Adrenal gland (tissue), 12 donors: ENCODE data around the gene KRT5. TPM values are rescaled to one million over a fixed set of nuclear protein-coding genes. Genes with fewer than 3 reads are reported as not detected.

Source experiments
- DNase-seq, 7 donors: peaks; one replicate each; pipeline ENCODE4 v3.0.0-alpha.2; 2019 to 2020
- H3K27ac ChIP-seq, 5 donors: fragments of 200-600 bp; sonication (generic) in 4 of 5; 1 replicate in 3 of 5; 2 replicates in 2 of 5; pipeline versions ENCODE4 v1.5.1 to v1.8.0; 2016 to 2020; ENCODE audit warnings: mild to moderate bottlenecking in 1 of 5
- H3K27me3 ChIP-seq: fragments of 200-600 bp; 2 replicates; pipeline ENCODE4 v1.8.0; 2021
- H3K36me3 ChIP-seq, 2 donors: fragments of 200-600 bp; replicated peaks in 1 of 2; 1 replicate in 1 of 2; 2 replicates in 1 of 2; pipeline versions ENCODE4 v1.5.1 to v1.8.0; 2018 to 2022
- H3K4me1 ChIP-seq, 2 donors: fragments of 200-600 bp; replicated peaks in 1 of 2; 1 replicate in 1 of 2; 2 replicates in 1 of 2; pipeline versions ENCODE4 v1.5.1 to v1.8.0; 2018 to 2021
- H3K4me3 ChIP-seq, 4 donors: fragments of 200-600 bp; sonication (generic) in 3 of 4; one replicate each; pipeline ENCODE4 v1.5.1; 2016 to 2018
- H3K9me3 ChIP-seq, 3 donors: fragments of 200-600 bp; sonication (generic) in 1 of 3; replicated peaks in 1 of 3; 1 replicate in 2 of 3; 2 replicates in 1 of 3; pipeline versions ENCODE4 v1.5.1 to v1.8.0; 2016 to 2021
- POLR2A ChIP-seq, 2 donors: fragments of 450-650 bp; IDR thresholded peaks; one replicate each; pipeline ENCODE4 v1.6.1; 2017; ENCODE audit warnings: antibody characterized with exemption in 2 of 2, mild to moderate bottlenecking in 2 of 2, moderate library complexity in 1 of 2
- WGBS, 4 donors: extraction: QIAGEN DNeasy Blood & Tissue Kit in 2 of 4; methylation state at CpG; one replicate each; pipeline versions ENCODE4 v1.1.5 to v1.1.7; 2013 to 2017; 5-methylcytosine and 5-hydroxymethylcytosine counted together
- intact Hi-C, 2 donors: fragments of 100-400 bp; cut with DNase I; formaldehyde crosslinking; loops; one replicate each; pipeline versions ENCODE4 v1.14.1 to v1.15.0; 2022 to 2023
- polyA plus RNA-seq, 3 donors: library from polyadenylated mRNA; stranded (reverse); fragments of 200-250 nt in 2 of 3; fragments of 350-450 nt in 1 of 3; fragmentation: Illumina TruSeq in 1 of 3; extraction: RNeasy Lipid Tissue Mini Kit (QIAGEN cat#74804) in 1 of 3; gene quantifications; one replicate each; pipeline ENCODE4 v1.2.3, GENCODE V29; 2013 to 2014
- total RNA-seq, 9 donors: library from RNA; depleted of rRNA in 4 of 9; stranded (reverse); fragments of >200 nt in 4 of 9; fragments of 120-200 nt in 1 of 9; fragmentation: NEBNext Ultra II Directional in 1 of 9; extraction: Animal tissue kit (Norgen Biotek cat#: 25700) in 1 of 9; gene quantifications; one replicate each; pipeline versions ENCODE4 v1.1.0 to v1.2.4, GENCODE V29; 2013 to 2023
- TF ChIP-seq, protein P1 (sequence below), 6 experiments: fragments of 450-650 bp in 4 of 6; fragments of 200-600 bp in 2 of 6; sonication (generic) in 1 of 6; IDR thresholded peaks; 1 replicate in 5 of 6; 2 replicates in 1 of 6; pipeline versions ENCODE4 v1.5.1 to v1.8.0; 2016 to 2021; ENCODE audit warnings: antibody characterized with exemption in 6 of 6, mild to moderate bottlenecking in 2 of 6, moderate library complexity in 1 of 6
- donor health status: healthy with polysubstance abuse.
- donor health status: Bipolar disorder and iron deficiency.
- donor health status: DM: yes; HTN: yes; CAD: no.
- donor health status: DM: no; HTN: no; CAD: no.
- donor health status: DM: no; HTN: no; CAD: no.
- donor health status: DM: yes; HTN: yes; CAD: no.

Gene KRT5
- total and polyA plus RNA-seq, 12 donors = 0.11 to 4.2 (median 0.58) TPM; not detected in 6

DNA sequence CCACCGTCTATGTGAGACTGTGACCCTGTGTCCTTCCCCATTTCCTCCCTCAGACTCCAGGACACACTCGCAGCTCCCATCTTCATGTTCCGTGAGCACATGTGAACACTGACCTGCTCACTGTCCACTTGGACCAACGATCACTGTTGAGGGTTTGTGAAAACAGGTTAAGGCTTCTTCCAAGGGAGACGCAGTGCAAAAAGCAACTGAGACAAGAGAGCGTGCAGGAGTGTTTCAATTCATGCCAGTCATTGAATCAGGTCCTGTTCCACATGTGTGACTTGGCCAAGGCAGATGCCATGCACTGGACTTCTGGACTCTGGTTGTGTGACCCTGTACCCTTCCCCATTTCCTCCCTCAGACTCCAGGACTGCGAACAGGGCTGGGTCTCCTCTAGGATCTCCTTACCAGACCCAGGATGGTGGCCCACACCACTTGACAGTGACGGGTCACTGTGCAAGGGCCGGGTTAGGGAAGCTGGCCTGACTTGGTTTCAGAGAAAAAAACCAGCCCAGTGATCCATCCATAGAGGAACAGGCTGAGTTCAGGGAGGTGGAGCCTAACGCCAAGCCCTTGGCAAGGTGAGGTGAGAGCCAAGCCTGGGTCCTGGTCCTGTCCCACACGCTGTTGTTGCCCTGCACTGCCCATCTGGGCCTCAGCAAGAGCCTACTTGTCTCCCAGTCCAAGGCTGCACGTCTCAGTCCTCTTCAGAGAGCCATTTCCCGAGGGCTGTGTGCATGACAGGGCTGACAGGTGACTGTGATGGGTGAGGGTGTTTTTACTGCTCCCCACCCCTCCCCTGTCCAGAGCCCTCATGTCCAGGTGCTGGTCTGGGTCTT lies 5.7 kb upstream of the KRT5 start:
- H3K27me3 ChIP-seq = no peaks in the 10 kb centered on the region
- whole genome bisulfite sequencing, 4 donors = 71 to 80% (median 78%) methylated on average over 7 to 13 of the region's 13 CpGs
- peak in 4 of 7 donors; percentile 3 to 27 (median 8) for DNase-seq
- no peak overlapping the region for H3K27ac ChIP-seq
- no peaks in the 10 kb centered on the region for H3K36me3 ChIP-seq
- H3K4me1 ChIP-seq = no peaks in the 10 kb centered on the region
- H3K4me3 ChIP-seq = no peak overlapping the region
- intact Hi-C loops = no loop called here
- H3K9me3 ChIP-seq = no peaks in the 10 kb centered on the region
- no peak for TF ChIP-seq POLR2A (IDR thresholded peaks at IDR 0.05)
- TF ChIP-seq, protein P1, sequence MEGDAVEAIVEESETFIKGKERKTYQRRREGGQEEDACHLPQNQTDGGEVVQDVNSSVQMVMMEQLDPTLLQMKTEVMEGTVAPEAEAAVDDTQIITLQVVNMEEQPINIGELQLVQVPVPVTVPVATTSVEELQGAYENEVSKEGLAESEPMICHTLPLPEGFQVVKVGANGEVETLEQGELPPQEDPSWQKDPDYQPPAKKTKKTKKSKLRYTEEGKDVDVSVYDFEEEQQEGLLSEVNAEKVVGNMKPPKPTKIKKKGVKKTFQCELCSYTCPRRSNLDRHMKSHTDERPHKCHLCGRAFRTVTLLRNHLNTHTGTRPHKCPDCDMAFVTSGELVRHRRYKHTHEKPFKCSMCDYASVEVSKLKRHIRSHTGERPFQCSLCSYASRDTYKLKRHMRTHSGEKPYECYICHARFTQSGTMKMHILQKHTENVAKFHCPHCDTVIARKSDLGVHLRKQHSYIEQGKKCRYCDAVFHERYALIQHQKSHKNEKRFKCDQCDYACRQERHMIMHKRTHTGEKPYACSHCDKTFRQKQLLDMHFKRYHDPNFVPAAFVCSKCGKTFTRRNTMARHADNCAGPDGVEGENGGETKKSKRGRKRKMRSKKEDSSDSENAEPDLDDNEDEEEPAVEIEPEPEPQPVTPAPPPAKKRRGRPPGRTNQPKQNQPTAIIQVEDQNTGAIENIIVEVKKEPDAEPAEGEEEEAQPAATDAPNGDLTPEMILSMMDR (IDR thresholded peaks at IDR 0.05) = no peak

DNA sequence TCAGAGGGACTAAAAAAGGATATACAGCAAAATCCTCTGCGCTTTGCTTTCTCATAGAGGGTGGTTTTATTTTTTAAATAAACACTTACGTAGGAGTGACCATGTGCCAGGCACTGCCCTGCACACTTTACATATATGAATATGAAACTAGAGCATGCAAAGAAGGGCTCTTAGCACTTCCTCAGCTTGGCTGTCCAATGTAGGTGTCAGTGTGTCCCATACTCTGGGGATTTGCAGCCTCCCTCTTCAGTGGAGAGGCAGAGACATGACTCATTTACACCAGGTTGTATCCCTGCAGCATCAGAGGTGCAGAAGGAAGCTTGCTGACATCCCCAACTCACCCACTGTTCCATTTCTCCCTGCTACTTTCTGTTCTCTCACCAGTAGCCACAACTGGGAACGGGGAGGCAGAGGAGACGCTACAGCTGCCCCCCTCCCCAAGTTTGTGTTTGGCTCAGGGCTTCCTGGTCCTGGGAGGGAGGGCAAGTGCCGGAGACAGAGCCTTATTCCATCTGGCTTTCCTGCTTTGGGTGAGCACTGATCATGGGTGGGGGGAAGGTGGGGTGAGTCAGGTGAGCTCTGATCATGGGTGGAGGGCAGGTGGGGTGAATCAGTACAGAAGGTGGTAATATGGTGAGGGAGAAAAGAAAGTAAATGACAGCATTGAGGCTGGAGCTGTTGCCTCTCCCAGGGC lies 4.9 kb upstream of the KRT5 start:
- intact Hi-C loops = no loop called here
- H3K4me3 ChIP-seq = no peak overlapping the region

DNA sequence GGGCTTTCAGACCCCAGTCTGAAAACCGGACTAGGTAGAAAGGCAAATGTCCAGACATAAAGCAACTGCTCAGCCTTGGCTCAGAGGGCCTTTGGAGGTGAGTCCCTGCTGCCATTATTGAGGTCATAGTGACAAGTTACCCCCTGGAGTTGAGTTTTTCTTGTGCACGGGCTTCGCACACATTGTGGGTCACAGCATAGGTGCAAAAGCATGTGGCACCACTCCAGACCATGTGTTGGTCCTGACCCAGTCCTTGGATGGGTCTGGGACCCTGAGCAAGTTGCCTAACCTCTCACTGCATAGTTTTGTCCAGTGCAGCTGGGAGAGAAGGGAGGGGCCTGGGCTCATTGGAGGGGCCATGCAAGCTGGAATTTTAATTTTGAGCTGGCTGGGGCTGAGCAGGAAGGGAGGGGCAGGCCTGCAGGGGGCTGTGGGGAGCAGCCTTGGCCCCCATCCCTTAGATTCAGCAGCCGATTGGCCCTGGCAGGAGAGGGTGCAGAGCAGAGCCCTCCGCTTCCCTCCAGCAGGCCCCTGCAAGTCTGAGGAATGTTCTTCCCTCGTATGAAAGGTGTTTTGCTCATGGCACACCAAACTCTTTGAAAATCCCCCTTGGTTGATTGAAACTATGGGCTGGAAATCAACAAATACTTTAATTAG lies 4.2 kb upstream of the KRT5 start:
- Histone ChIP-seq H3K4me3 (no peak overlapping the region), H3K36me3 (no peaks in the 10 kb centered on the region), H3K4me1 (no peaks in the 10 kb centered on the region), H3K27me3 (no peaks in the 10 kb centered on the region), H3K27ac (no peak overlapping the region), H3K9me3 (no peaks in the 10 kb centered on the region)
- WGBS, 4 donors = 62 to 79% (median 71%) methylated on average over 3 to 6 of the region's 6 CpGs
- peak in 3 of 7 donors; percentile 6 to 18 (median 7) for DNase-seq
- TF ChIP-seq POLR2A (IDR thresholded peaks at IDR 0.05) = no peak
- TF ChIP-seq, protein P1 (IDR thresholded peaks at IDR 0.05) = no peak
- intact Hi-C loops = no loop called here

More for the DNA sequence above, 4.9 kb upstream of the KRT5 start:
- H3K27me3 ChIP-seq = no peaks in the 10 kb centered on the region
- DNase-seq = peak in 2 of 7 donors; percentile 1 to 5
- no peaks in the 10 kb centered on the region for H3K4me1 ChIP-seq
- H3K9me3 ChIP-seq = no peaks in the 10 kb centered on the region
- no peak overlapping the region for H3K27ac ChIP-seq
- WGBS, 4 donors = 79 to 88% (median 88%) methylated on average over 5 of the region's 5 CpGs
- no peak for TF ChIP-seq POLR2A (IDR thresholded peaks at IDR 0.05)
- TF ChIP-seq, protein P1 (IDR thresholded peaks at IDR 0.05) = no peak
- H3K36me3 ChIP-seq = no peaks in the 10 kb centered on the region

DNA sequence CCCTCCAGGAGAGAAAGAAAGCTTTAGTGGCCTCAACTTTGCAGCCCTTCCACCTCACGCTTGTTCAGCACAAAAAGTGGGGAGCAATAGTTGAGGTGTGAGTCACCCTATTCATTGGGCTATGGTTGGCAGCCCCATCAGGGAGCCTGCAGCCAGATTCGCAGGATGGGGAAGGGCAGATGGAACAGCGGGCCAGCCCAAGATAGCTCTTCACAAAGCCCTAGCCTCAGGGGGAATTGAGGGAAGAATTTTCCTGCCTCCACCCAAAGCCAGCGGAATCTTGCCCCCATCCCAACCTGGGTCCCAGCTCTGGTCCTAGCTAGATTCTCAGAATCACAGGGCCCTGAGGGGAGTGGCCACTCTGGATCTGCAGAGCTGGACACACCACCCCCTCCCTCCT lies 3.6 kb upstream of the KRT5 start:
- Histone ChIP-seq H3K36me3 (no peaks in the 10 kb centered on the region), H3K4me1 (no peaks in the 10 kb centered on the region), H3K4me3 (no peak overlapping the region), H3K27ac (no peak overlapping the region), H3K27me3 (no peaks in the 10 kb centered on the region), H3K9me3 (no peaks in the 10 kb centered on the region)
- intact Hi-C loops = no loop called here
- TF ChIP-seq, protein P1 (IDR thresholded peaks at IDR 0.05) = no peak
- 92 to 94% (median 93%) methylated on average over 2 to 4 of the region's 4 CpGs for WGBS, 4 donors
- DNase-seq = peak in 1 of 7 donors; percentile 8
